Measurements from ENCODE around the gene TEX19.
A peak's percentile ranks its signal among the peaks of the same experiment; 100 is the strongest.

Gene TEX19

GRCh38 chr17:82390015-82390859 is 31.2 kb downstream of the TEX19 start:
- no peak for DNase-seq (ENCODE audit: low read depth)

- no peak for DNase-seq (ENCODE audit: low read depth)
These were observed 31.9 kb downstream of the TEX19 start for GRCh38 chr17:82390860-82391435.

- DNase-seq (ENCODE audit: low read depth) = no peak
These were observed 32.5 kb downstream of the TEX19 start for GRCh38 chr17:82391496-82392066.

GRCh38 chr17:82392209-82392920 is 33.3 kb downstream of the TEX19 start:
- DNase-seq (ENCODE audit: low read depth) = no peak

GRCh38 chr17:82392941-82393340 is 33.9 kb downstream of the TEX19 start:
- DNase-seq (ENCODE audit: low read depth) = no peak

- DNase-seq (ENCODE audit: low read depth) = no peak
These were observed 35.2 kb downstream of the TEX19 start for GRCh38 chr17:82394278-82394677.

- DNase-seq (ENCODE audit: low read depth) = no peak
These were observed 37.8 kb downstream of the TEX19 start for GRCh38 chr17:82396601-82397435.

- DNase-seq (ENCODE audit: low read depth) = no peak
These were observed 38.6 kb downstream of the TEX19 start for GRCh38 chr17:82397449-82398335.

- no peak for DNase-seq (ENCODE audit: low read depth)
These were observed 40.0 kb downstream of the TEX19 start for GRCh38 chr17:82399041-82399441.

GRCh38 chr17:82399601-82400101 is 40.6 kb downstream of the TEX19 start:
- DNase-seq (ENCODE audit: low read depth) = no peak

- no peak for DNase-seq (ENCODE audit: low read depth)
These were observed 41.2 kb downstream of the TEX19 start for GRCh38 chr17:82400206-82400605.

GRCh38 chr17:82400830-82401229 is 41.8 kb downstream of the TEX19 start:
- peak; percentile 10 for DNase-seq (ENCODE audit: low read depth)

GRCh38 chr17:82402865-82403264 is 43.8 kb downstream of the TEX19 start:
- DNase-seq (ENCODE audit: low read depth) = no peak

- no peak for DNase-seq (ENCODE audit: low read depth)
These were observed 44.9 kb downstream of the TEX19 start for GRCh38 chr17:82403662-82404660.

GRCh38 chr17:82405051-82405450 is 46.0 kb downstream of the TEX19 start:
- DNase-seq (ENCODE audit: low read depth) = no peak

GRCh38 chr17:82406131-82406671 is 47.2 kb downstream of the TEX19 start:
- DNase-seq (ENCODE audit: low read depth) = no peak

- no peak for DNase-seq (ENCODE audit: low read depth)
These were observed 48.2 kb downstream of the TEX19 start for GRCh38 chr17:82407255-82407654.

GRCh38 chr17:82408288-82408937 is 49.4 kb downstream of the TEX19 start:
- DNase-seq (ENCODE audit: low read depth) = no peak

Data from T follicular helper cell (primary cell).